ENCODE measurements around the gene MINK1. TPM values are rescaled to one million over a fixed set of nuclear protein-coding genes. Genes with fewer than 3 reads are reported as not detected.

The MINK1 gene
- total and polyA plus RNA-seq, 10 of the 15 experiments (the other 5 are each of a cell fraction or from before 2014, with no cell fraction given): 0.08 to 55.6 (median 15.0) TPM

DNA sequence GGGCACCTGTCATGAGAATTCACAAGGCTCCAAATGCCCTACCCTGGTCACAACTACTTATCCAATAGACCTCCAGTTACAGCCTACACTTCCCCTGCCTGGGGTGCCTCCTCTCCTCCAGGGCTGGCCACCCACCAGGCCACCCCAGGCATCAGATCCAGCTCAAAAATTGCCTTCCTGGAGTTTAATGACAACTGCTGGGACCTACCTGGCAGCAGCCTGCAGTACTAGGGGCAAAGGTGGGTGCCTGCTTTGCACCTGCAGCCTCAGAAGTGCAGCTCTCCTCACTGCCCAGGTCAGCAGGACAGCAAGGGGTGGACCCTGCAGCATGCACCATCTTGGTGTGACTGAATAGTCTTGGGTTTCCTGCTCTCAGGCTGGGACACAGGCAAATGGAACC is 102.5 kb downstream of the MINK1 start:
- DNase-seq (ENCODE audit: low read depth, low spot score) (no peak), FAIRE-seq (no peak), ATAC-seq (no peak)
- no peaks in the 10 kb centered on the region for H4K20me1 ChIP-seq (ENCODE audit: control insufficient read depth, insufficient read depth)
- H3K27ac ChIP-seq (ENCODE audit: control insufficient read depth, insufficient read depth): no peak overlapping the region
- H2AFZ ChIP-seq (ENCODE audit: control insufficient read depth, low read depth, low read length): no peak overlapping the region
- in situ Hi-C loops (cut with MboI): no loop called here
- H3K9me3 ChIP-seq (replicated peaks; ENCODE audit: control insufficient read depth, insufficient read depth, low read length): no peaks in the 10 kb centered on the region
- peaks cover 32% of the 10 kb centered on the region for H3K4me1 ChIP-seq (ENCODE audit: control insufficient read depth, insufficient read depth, low read length)
- H3K27me3 ChIP-seq (replicated peaks in 1 of 2; ENCODE audit: control insufficient read depth in 2 of 2, insufficient read depth in 2 of 2, low read length in 1 of 2): no peaks in the 10 kb centered on the region
- TF ChIP-seq POLR2A (IDR thresholded peaks at IDR 0.05; ENCODE audit: low read depth, low read length): 0 out of 2 replicates have a peak, but pooled peaks have one; percentile 22
- TF ChIP-seq SUZ12 (IDR thresholded peaks at IDR 0.05; ENCODE audit: unreplicated experiment): no peak
- TF ChIP-seq MXI1 (IDR thresholded peaks at IDR 0.05; ENCODE audit: low read depth, low read length): no peak
- TF ChIP-seq RB1 (IDR thresholded peaks at IDR 0.05; ENCODE audit: borderline replicate concordance): no peak
- TF ChIP-seq, protein P1, sequence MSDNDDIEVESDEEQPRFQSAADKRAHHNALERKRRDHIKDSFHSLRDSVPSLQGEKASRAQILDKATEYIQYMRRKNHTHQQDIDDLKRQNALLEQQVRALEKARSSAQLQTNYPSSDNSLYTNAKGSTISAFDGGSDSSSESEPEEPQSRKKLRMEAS (IDR thresholded peaks at IDR 0.05; ENCODE audit: low read depth, low read length): no peak
- TF ChIP-seq, protein P2, sequence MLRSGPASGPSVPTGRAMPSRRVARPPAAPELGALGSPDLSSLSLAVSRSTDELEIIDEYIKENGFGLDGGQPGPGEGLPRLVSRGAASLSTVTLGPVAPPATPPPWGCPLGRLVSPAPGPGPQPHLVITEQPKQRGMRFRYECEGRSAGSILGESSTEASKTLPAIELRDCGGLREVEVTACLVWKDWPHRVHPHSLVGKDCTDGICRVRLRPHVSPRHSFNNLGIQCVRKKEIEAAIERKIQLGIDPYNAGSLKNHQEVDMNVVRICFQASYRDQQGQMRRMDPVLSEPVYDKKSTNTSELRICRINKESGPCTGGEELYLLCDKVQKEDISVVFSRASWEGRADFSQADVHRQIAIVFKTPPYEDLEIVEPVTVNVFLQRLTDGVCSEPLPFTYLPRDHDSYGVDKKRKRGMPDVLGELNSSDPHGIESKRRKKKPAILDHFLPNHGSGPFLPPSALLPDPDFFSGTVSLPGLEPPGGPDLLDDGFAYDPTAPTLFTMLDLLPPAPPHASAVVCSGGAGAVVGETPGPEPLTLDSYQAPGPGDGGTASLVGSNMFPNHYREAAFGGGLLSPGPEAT (IDR thresholded peaks at IDR 0.05; ENCODE audit: low read depth): no peak
- SMC1A ChIA-PET (ENCODE audit: uncharacterized antibody, unreplicated experiment): no interaction called here
- peaks cover 25% of the 10 kb centered on the region for H3K79me2 ChIP-seq (ENCODE audit: control insufficient read depth, insufficient read depth, low read length)
- CTCF ChIA-PET: interaction anchor here (1.0 kb wide), 1 partner anchor 27 kb away, joined by 3 read pairs; no protein-coding TSS in a partner anchor
- no peak overlapping the region for H3K4me3 ChIP-seq
- H3K4me2 ChIP-seq (ENCODE audit: control insufficient read depth, insufficient read depth): no peak overlapping the region
- intact Hi-C loops (cut with micrococcal nuclease; ENCODE audit: unreplicated experiment): no loop called here
- POLR2A ChIA-PET: interaction anchor here (0.5 to 1.3 kb wide), 3 partner anchors 15 to 122 kb away, joined by 3 to 4 read pairs (median 3); partner anchors contain the start of genes ENO3 and SPAG7
- BruUV-seq (replicated peaks): no TSS peak
- RAD21 ChIA-PET (ENCODE audit: unreplicated experiment): no interaction called here
- H3K36me3 ChIP-seq (ENCODE audit: control insufficient read depth in 2 of 2, insufficient read depth in 2 of 2, low read length in 1 of 2): peaks cover 4 to 14% of the 10 kb centered on the region in 2 experiments; a peak in 3 of 4 replicates
- no peak overlapping the region for H3K9ac ChIP-seq (ENCODE audit: control insufficient read depth, insufficient read depth, low read length)
